ENCODE data around the gene TLL2.

The TLL2 gene

GRCh38 chr10:96358851-96359540 is 154.7 kb downstream of the TLL2 start, which contains the start of gene OPALIN:
TSS of gene OPALIN (minus strand) at chr10:96359002. CDS start at chr10:96358896, 106 bp downstream.
- no peak for DNase-seq (ENCODE audit: low read depth)

GRCh38 chr10:96357038-96357620 is 156.6 kb downstream of the TLL2 start:
- DNase-seq (ENCODE audit: low read depth), result no peak

- DNase-seq (ENCODE audit: low read depth), result no peak
Observed at GRCh38 chr10:96352582-96352981, 161.1 kb downstream of the TLL2 start.

- no peak for DNase-seq (ENCODE audit: low read depth)
Observed at GRCh38 chr10:96352027-96352426, 161.7 kb downstream of the TLL2 start.

- DNase-seq (ENCODE audit: low read depth), result no peak
Observed at GRCh38 chr10:96346295-96346694, 167.4 kb downstream of the TLL2 start.

GRCh38 chr10:96345222-96345621 is 168.5 kb downstream of the TLL2 start:
- DNase-seq (ENCODE audit: low read depth), result no peak

GRCh38 chr10:96344178-96344577 is 169.5 kb downstream of the TLL2 start:
- no peak for DNase-seq (ENCODE audit: low read depth)

GRCh38 chr10:96342402-96342801 is 171.3 kb downstream of the TLL2 start:
- no peak for DNase-seq (ENCODE audit: low read depth)

GRCh38 chr10:96341219-96342182 is 172.2 kb downstream of the TLL2 start:
- DNase-seq (ENCODE audit: low read depth), result no peak

GRCh38 chr10:96339956-96340904 is 173.5 kb downstream of the TLL2 start:
- peak; percentile 6 for DNase-seq (ENCODE audit: low read depth)

GRCh38 chr10:96339383-96339782 is 174.3 kb downstream of the TLL2 start:
- no peak for DNase-seq (ENCODE audit: low read depth)

- DNase-seq (ENCODE audit: low read depth), result no peak
Observed at GRCh38 chr10:96338279-96338925, 175.3 kb downstream of the TLL2 start.

GRCh38 chr10:96337106-96337505 is 176.6 kb downstream of the TLL2 start:
- no peak for DNase-seq (ENCODE audit: low read depth)

GRCh38 chr10:96334616-96335526 is 178.9 kb downstream of the TLL2 start:
- DNase-seq (ENCODE audit: low read depth), result no peak

GRCh38 chr10:96333101-96333500 is 180.6 kb downstream of the TLL2 start:
- DNase-seq (ENCODE audit: low read depth), result no peak

- no peak for DNase-seq (ENCODE audit: low read depth)
Observed at GRCh38 chr10:96327462-96327861, 186.3 kb downstream of the TLL2 start.

GRCh38 chr10:96325719-96326373 is 187.9 kb downstream of the TLL2 start:
- DNase-seq (ENCODE audit: low read depth), result no peak

- DNase-seq (ENCODE audit: low read depth), result no peak
Observed at GRCh38 chr10:96324447-96324846, 189.3 kb downstream of the TLL2 start.

- no peak for DNase-seq (ENCODE audit: low read depth)
Observed at GRCh38 chr10:96322275-96322674, 191.5 kb downstream of the TLL2 start.

Measured in stimulated activated CD8-positive, alpha-beta memory T cell treated with anti-CD3 and anti-CD28 coated beads, Interleukin-15, amount 100 ng/mL, for 24 hours (primary cell).